Measurements from ENCODE around the gene CD79B. TPM values are rescaled to one million over a fixed set of nuclear protein-coding genes. Genes with fewer than 3 reads are reported as not detected.

Gene CD79B
- total and polyA plus RNA-seq, 10 of the 15 experiments (the other 5 are each of a cell fraction or from before 2014, with no cell fraction given), result 17.5 to 148 (median 79.1) TPM

GRCh38 chr17:63966646-63967264 is 34.6 kb upstream of the CD79B start:
- POLR2A ChIA-PET, result interaction anchor here (2.0 kb wide), 1 partner anchor 13 kb away, joined by 5 read pairs; no protein-coding TSS in a partner anchor
- TF ChIP-seq FOS (IDR thresholded peaks at IDR 0.05; ENCODE audit: borderline replicate concordance, extremely low read depth, insufficient read length) (no peak), CHD2 (IDR thresholded peaks at IDR 0.05; ENCODE audit: borderline replicate concordance, low read depth, low read length) (no peak), ATF7 (IDR thresholded peaks at IDR 0.05; ENCODE audit: low read depth) (peak; percentile 41; the same call in 1 of the 2 replicates), GABPA (IDR thresholded peaks at IDR 0.05; ENCODE audit: low read depth) (no peak), TBL1XR1 (IDR thresholded peaks at IDR 0.05; ENCODE audit: low read depth, low read length) (no peak), MYC (IDR thresholded peaks at IDR 0.05; ENCODE audit: insufficient read depth, insufficient read length, insufficient replicate concordance, low read length, severe bottlenecking) (no peak), POLR2A (IDR thresholded peaks at IDR 0.05; ENCODE audit: low read depth, low read length) (no peak), CTCF (IDR thresholded peaks at IDR 0.05 in 2 of 3, conservative IDR thresholded peaks at IDR 0.05 in 1 of 3; ENCODE audit: control insufficient read depth in 2 of 3, extremely low read depth in 1 of 3, insufficient read depth in 1 of 3, low read depth in 3 of 3, low read length in 3 of 3) (no peak), CBFB (IDR thresholded peaks at IDR 0.05; ENCODE audit: low read depth) (no peak), ASH2L (IDR thresholded peaks at IDR 0.05; ENCODE audit: borderline replicate concordance, low read depth) (no peak), MXI1 (IDR thresholded peaks at IDR 0.05; ENCODE audit: low read depth, low read length) (no peak), ESRRA (IDR thresholded peaks at IDR 0.05; ENCODE audit: low read length) (no peak), TCF3 (IDR thresholded peaks at IDR 0.05; ENCODE audit: borderline replicate concordance, insufficient read depth, low read depth, low read length) (no peak), SIX5 (IDR thresholded peaks at IDR 0.05; ENCODE audit: low read depth, low read length, severe bottlenecking) (no peak), RB1 (IDR thresholded peaks at IDR 0.05; ENCODE audit: borderline replicate concordance) (no peak)
- TF ChIP-seq, protein P1, sequence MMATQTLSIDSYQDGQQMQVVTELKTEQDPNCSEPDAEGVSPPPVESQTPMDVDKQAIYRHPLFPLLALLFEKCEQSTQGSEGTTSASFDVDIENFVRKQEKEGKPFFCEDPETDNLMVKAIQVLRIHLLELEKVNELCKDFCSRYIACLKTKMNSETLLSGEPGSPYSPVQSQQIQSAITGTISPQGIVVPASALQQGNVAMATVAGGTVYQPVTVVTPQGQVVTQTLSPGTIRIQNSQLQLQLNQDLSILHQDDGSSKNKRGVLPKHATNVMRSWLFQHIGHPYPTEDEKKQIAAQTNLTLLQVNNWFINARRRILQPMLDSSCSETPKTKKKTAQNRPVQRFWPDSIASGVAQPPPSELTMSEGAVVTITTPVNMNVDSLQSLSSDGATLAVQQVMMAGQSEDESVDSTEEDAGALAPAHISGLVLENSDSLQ (IDR thresholded peaks at IDR 0.05), result no peak
- TF ChIP-seq, protein P2, sequence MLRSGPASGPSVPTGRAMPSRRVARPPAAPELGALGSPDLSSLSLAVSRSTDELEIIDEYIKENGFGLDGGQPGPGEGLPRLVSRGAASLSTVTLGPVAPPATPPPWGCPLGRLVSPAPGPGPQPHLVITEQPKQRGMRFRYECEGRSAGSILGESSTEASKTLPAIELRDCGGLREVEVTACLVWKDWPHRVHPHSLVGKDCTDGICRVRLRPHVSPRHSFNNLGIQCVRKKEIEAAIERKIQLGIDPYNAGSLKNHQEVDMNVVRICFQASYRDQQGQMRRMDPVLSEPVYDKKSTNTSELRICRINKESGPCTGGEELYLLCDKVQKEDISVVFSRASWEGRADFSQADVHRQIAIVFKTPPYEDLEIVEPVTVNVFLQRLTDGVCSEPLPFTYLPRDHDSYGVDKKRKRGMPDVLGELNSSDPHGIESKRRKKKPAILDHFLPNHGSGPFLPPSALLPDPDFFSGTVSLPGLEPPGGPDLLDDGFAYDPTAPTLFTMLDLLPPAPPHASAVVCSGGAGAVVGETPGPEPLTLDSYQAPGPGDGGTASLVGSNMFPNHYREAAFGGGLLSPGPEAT (IDR thresholded peaks at IDR 0.05; ENCODE audit: low read depth), result 0 out of 2 replicates have a peak, but pooled peaks have one; percentile 13
- TF ChIP-seq, protein P3, sequence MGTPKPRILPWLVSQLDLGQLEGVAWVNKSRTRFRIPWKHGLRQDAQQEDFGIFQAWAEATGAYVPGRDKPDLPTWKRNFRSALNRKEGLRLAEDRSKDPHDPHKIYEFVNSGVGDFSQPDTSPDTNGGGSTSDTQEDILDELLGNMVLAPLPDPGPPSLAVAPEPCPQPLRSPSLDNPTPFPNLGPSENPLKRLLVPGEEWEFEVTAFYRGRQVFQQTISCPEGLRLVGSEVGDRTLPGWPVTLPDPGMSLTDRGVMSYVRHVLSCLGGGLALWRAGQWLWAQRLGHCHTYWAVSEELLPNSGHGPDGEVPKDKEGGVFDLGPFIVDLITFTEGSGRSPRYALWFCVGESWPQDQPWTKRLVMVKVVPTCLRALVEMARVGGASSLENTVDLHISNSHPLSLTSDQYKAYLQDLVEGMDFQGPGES (IDR thresholded peaks at IDR 0.05), result no peak

More at GRCh38 chr17:63966646-63967264, 34.6 kb upstream of the CD79B start:
- RAD21 ChIA-PET (ENCODE audit: unreplicated experiment), result interaction anchor here (1.5 to 2.2 kb wide), 2 partner anchors 21 to 48 kb away, joined by 3 to 7 read pairs; no protein-coding TSS in a partner anchor
- Histone ChIP-seq H4K20me1 (ENCODE audit: control insufficient read depth, insufficient read depth) (no peaks in the 10 kb centered on the region), H3K36me3 (ENCODE audit: control insufficient read depth in 2 of 2, insufficient read depth in 2 of 2, low read length in 1 of 2) (no peaks in the 10 kb centered on the region), H3K9ac (ENCODE audit: control insufficient read depth, insufficient read depth, low read length) (no peak overlapping the region), H3K4me2 (ENCODE audit: control insufficient read depth, insufficient read depth) (peak overlapping the region; percentile 64), H3K27ac (ENCODE audit: control insufficient read depth, insufficient read depth) (no peak overlapping the region), H3K27me3 (replicated peaks in 1 of 2; ENCODE audit: control insufficient read depth in 2 of 2, insufficient read depth in 2 of 2, low read length in 1 of 2) (no peaks in the 10 kb centered on the region), H3K4me1 (ENCODE audit: control insufficient read depth, insufficient read depth, low read length) (peaks cover 12% of the 10 kb centered on the region), H3K79me2 (ENCODE audit: control insufficient read depth, insufficient read depth, low read length) (no peaks in the 10 kb centered on the region), H3K4me3 (no peak overlapping the region), H3K9me3 (replicated peaks; ENCODE audit: control insufficient read depth, insufficient read depth, low read length) (no peaks in the 10 kb centered on the region; the same call in 2 of the 3 replicates), H2AFZ (ENCODE audit: control insufficient read depth, low read depth, low read length) (no peak overlapping the region)
- intact Hi-C loops (cut with micrococcal nuclease; ENCODE audit: unreplicated experiment), result no loop called here
- DNase-seq (ENCODE audit: low read depth, low spot score) (peak; percentile 60), FAIRE-seq (no peak), ATAC-seq (peak; percentile 81)
- SMC1A ChIA-PET (ENCODE audit: uncharacterized antibody, unreplicated experiment), result interaction anchor here (1.3 to 1.9 kb wide), 4 partner anchors 10 to 167 kb away, joined by 3 to 7 read pairs (median 4); partner anchors contain the start of gene GH1
- in situ Hi-C loops (cut with MboI), result no loop called here
- no TSS peak for BruUV-seq (replicated peaks)
- WGBS (ENCODE audit: insufficient coverage, insufficient replicate concordance, low lambda C conversion rate, missing lambda C conversion rate), result 54% methylated on average over 11 of the region's 11 CpGs
- CTCF ChIA-PET, result interaction anchor here (0.7 to 1.8 kb wide), 4 partner anchors 9 to 20 kb away, joined by 3 to 7 read pairs (median 4); no protein-coding TSS in a partner anchor

Measured in GM12878 (cell line).